Endothelial cell of umbilical vein (primary cell): ENCODE measurements around the gene SMAD1. TPM values are rescaled to one million over a fixed set of nuclear protein-coding genes. Genes with fewer than 3 reads are reported as not detected.
A peak's percentile ranks its signal among the peaks of the same experiment; 100 is the strongest.

Experiments used
- BruUV-seq: library from RNA; stranded (reverse); fragments of 400-500 nt; replicated peaks from 2 replicates; lab custom pipeline; 2021; lab: Mats Ljungman, UMichigan
- CTCF ChIA-PET: fragments of 300-600, 350-600 bp; sonication (Branson Sonifier 250); formaldehyde crosslinking; loops from one replicate; lab custom pipeline; 2021; ENCODE audit warnings: antibody characterized with exemption, inconsistent platforms; lab: Charles Lee
- POLR2A ChIA-PET: fragments of 300-600, 350-600 bp; sonication (Branson Sonifier 250); formaldehyde crosslinking; loops from one replicate; lab custom pipeline; 2021; ENCODE audit warnings: antibody characterized with exemption, inconsistent platforms; lab: Charles Lee
- DNase-seq: peaks from one replicate; pipeline ENCODE4 v3.0.0-alpha.2; 2011; ENCODE audit warnings: low read depth, low spot score
- FAIRE-seq: peaks from 2 replicates; lab custom pipeline; 2011; peaks lifted over from hg19 to GRCh38; lab: Jason Lieb, UNC
- H2AFZ ChIP-seq: 2 replicates; pipeline ENCODE4 v1.6.0; 2012; ENCODE audit warnings: low read depth, low read length, control low read depth, inconsistent platforms
- H3K27ac ChIP-seq: 2 replicates; pipeline ENCODE4 v1.5.1; 2011; ENCODE audit warnings: low read depth, mild to moderate bottlenecking, control low read depth, low read length, moderate library complexity; ENCODE audit not compliant: insufficient read depth
- H3K27me3 ChIP-seq, 2 experiments: 2 replicates each; pipeline versions ENCODE4 v1.6.0 to v1.6.1; 2011; ENCODE audit warnings: low read length in 2 of 2, mixed read lengths in 1 of 2; ENCODE audit not compliant: control insufficient read depth in 2 of 2, insufficient read depth in 2 of 2
- H3K36me3 ChIP-seq, 2 experiments: 2 replicates in 1 of 2; 3 replicates in 1 of 2; pipeline ENCODE4 v1.5.1; 2011; ENCODE audit warnings: low read length in 2 of 2, mild to moderate bottlenecking in 1 of 2, moderate library complexity in 1 of 2; ENCODE audit not compliant: control insufficient read depth in 2 of 2, insufficient read depth in 2 of 2; ENCODE audit errors: extremely low read depth in 1 of 2
- H3K4me1 ChIP-seq: 3 replicates; pipeline ENCODE4 v1.5.1; 2011; ENCODE audit warnings: mild to moderate bottlenecking, low read length; ENCODE audit not compliant: control insufficient read depth, insufficient read depth; ENCODE audit errors: extremely low read depth
- H3K4me2 ChIP-seq: 2 replicates; pipeline ENCODE4 v1.6.1; 2011; ENCODE audit warnings: low read length, control low read depth, mixed read lengths; ENCODE audit not compliant: insufficient read depth
- H3K4me3 ChIP-seq, 3 experiments: fragments of 200-600 bp in 1 of 3; sonication (generic), shearing (Covaris generic) in 1 of 3; replicated peaks in 1 of 3; 2 replicates each; pipeline ENCODE4 v1.5.1; 2011 to 2016; ENCODE audit warnings: control low read depth in 3 of 3, low read length in 3 of 3, mild to moderate bottlenecking in 2 of 3, inconsistent platforms in 1 of 3, low read depth in 1 of 3, moderate library complexity in 1 of 3; ENCODE audit not compliant: insufficient read depth in 1 of 3
- H3K79me2 ChIP-seq: 2 replicates; pipeline ENCODE4 v1.6.0; 2012; ENCODE audit warnings: low read length, inconsistent platforms; ENCODE audit not compliant: control insufficient read depth, insufficient read depth
- H3K9ac ChIP-seq: replicated peaks from 2 replicates; pipeline ENCODE3; 2011; ENCODE audit warnings: low read length, control low read depth; ENCODE audit not compliant: insufficient read depth; ENCODE audit errors: extremely low read depth
- H3K9me1 ChIP-seq: replicated peaks from 3 replicates; pipeline ENCODE4 v1.6.0; 2011; ENCODE audit warnings: mild to moderate bottlenecking, low read length; ENCODE audit not compliant: control insufficient read depth, insufficient read depth; ENCODE audit errors: extremely low read depth
- H3K9me3 ChIP-seq: replicated peaks from 2 replicates; pipeline ENCODE4 v1.5.1; 2012; ENCODE audit warnings: low read length, inconsistent platforms; ENCODE audit not compliant: control insufficient read depth, insufficient read depth
- H4K20me1 ChIP-seq: replicated peaks from 2 replicates; pipeline ENCODE3; 2011; ENCODE audit warnings: mild to moderate bottlenecking, low read length; ENCODE audit not compliant: control insufficient read depth, insufficient read depth; ENCODE audit errors: extremely low read depth
- EZH2 ChIP-seq: IDR thresholded peaks from 2 replicates; pipeline ENCODE4 v1.6.1; 2012; ENCODE audit warnings: borderline replicate concordance, low read depth, mild to moderate bottlenecking, moderate library complexity, low read length, inconsistent platforms; ENCODE audit not compliant: severe bottlenecking
- FOS ChIP-seq: IDR thresholded peaks from 2 replicates; pipeline ENCODE4 v1.6.1; 2011; ENCODE audit warnings: mild to moderate bottlenecking, low read length, moderate library complexity, borderline replicate concordance; ENCODE audit not compliant: insufficient read depth
- GATA2 ChIP-seq: IDR thresholded peaks from 2 replicates; pipeline ENCODE4 v1.7.0; 2011; ENCODE audit warnings: low read depth, mild to moderate bottlenecking, moderate library complexity, mixed read lengths, low read length; ENCODE audit not compliant: insufficient read length, insufficient read depth
- JUN ChIP-seq: IDR thresholded peaks from 2 replicates; pipeline ENCODE4 v1.6.1; 2011; ENCODE audit warnings: borderline replicate concordance, low read depth; ENCODE audit not compliant: insufficient read length, insufficient read depth
- MYC ChIP-seq: IDR thresholded peaks from one replicate; pipeline ENCODE4 v1.6.1; 2011; ENCODE audit warnings: mild to moderate bottlenecking, low read depth, low read length
- POLR2A ChIP-seq: IDR thresholded peaks from 2 replicates; pipeline ENCODE4 v1.6.1; 2012; ENCODE audit warnings: low read depth, mild to moderate bottlenecking, control low read depth, low read length
- POLR2AphosphoS5 ChIP-seq: IDR thresholded peaks from 2 replicates; pipeline ENCODE4 v1.6.1; 2012; ENCODE audit warnings: low read depth, mild to moderate bottlenecking, control low read depth, low read length, moderate library complexity; ENCODE audit not compliant: insufficient read depth
- dilution Hi-C: fragments of 300-500 bp; cut with MboI; formaldehyde crosslinking; loops from one replicate; pipeline ENCODE4 v1.15.0; 2019; ENCODE audit warnings: low sequenced_read_pairs; ENCODE audit not compliant: extremely low pct_ligation_motif_present
- intact Hi-C: fragments of 100-400 bp; cut with micrococcal nuclease; formaldehyde crosslinking; loops from one replicate; pipeline ENCODE4 v1.10.0; 2022
- polyA plus RNA-seq, 4 experiments: library from polyadenylated mRNA; depleted of rRNA in 3 of 4; stranded (reverse) in 3 of 4; unstranded in 1 of 4; fragments of >200 nt; gene quantifications; 2 replicates each; pipeline versions ENCODE4 v1.2.1 to v1.2.3, GENCODE V29; 2011 to 2012; ENCODE audit warnings: missing spikeins in 1 of 4
- total RNA-seq: library from RNA; stranded (reverse); gene quantifications from 2 replicates; pipeline ENCODE4 v1.2.3, GENCODE V29; 2021
- TF ChIP-seq, protein P1 (sequence below): IDR thresholded peaks from 2 replicates; pipeline ENCODE4 v1.6.1; 2011; ENCODE audit not compliant: insufficient read depth, insufficient read length
- TF ChIP-seq, protein P2 (sequence below), 2 donors: IDR thresholded peaks; 1 replicate in 1 of 2; 2 replicates in 1 of 2; pipeline ENCODE4 v1.5.1; 2011; ENCODE audit warnings: low read length in 2 of 2, mild to moderate bottlenecking in 2 of 2, moderate library complexity in 2 of 2, control low read depth in 1 of 2, inconsistent platforms in 1 of 2, low read depth in 1 of 2; ENCODE audit not compliant: insufficient read depth in 1 of 2; ENCODE audit errors: extremely low read depth in 1 of 2

SMAD1 gene
- total and polyA plus RNA-seq, 2 donors (not counting 3 experiments of a cell fraction or from before 2014, with no cell fraction given), result 101 to 116 TPM

DNA sequence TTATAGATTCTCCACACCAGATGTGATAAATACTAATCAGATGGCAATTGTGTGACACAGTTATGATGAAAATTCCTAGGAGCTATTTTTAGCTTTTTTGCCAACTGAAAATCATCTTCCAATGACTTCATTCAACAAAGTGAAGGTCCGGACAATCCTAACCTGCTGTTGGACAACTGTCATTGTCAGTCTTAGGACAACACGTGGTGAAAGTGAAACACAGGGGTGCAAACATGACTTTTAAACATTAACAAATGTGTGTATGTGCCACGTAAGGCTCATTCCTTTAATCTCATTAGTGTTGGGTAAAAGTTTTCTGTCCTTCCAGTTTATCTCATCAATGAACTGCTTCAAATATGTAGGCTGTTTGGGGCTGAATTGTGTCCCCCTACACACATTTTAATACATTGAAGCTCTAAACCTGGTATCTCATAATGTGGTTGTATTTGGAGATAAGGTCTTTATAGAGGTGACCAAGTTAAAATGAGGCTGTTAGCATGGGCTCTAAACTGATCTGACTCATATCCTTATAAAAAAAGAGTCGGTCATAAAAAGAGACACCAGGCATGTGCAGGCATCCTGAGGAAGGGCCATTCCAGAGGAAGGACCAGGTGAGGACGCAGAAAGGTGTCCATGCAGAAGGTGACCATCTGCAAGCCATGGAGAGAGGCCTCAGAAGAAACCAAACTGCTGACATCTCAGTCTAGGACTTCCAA is 41.2 kb upstream of the SMAD1 start:
- ChIA-PET CTCF (interaction anchor here (1.0 to 1.3 kb wide), 3 partner anchors 9 to 117 kb away, joined by 3 read pairs; no protein-coding TSS in a partner anchor), POLR2A (no interaction called here)
- no peaks in the 10 kb centered on the region for H3K9me3 ChIP-seq
- no peak overlapping the region for H3K4me3 ChIP-seq
- no TSS peak for BruUV-seq
- no peaks in the 10 kb centered on the region for H4K20me1 ChIP-seq
- DNase-seq (no peak), FAIRE-seq (no peak)
- TF ChIP-seq FOS (peak; percentile 7), MYC (no peak)
- no peak overlapping the region for H3K27ac ChIP-seq
- no peaks in the 10 kb centered on the region for H3K36me3 ChIP-seq
- dilution Hi-C loops, result no loop called here
- no peak overlapping the region for H3K4me2 ChIP-seq
- H3K79me2 ChIP-seq, result no peaks in the 10 kb centered on the region
- H3K4me1 ChIP-seq, result no peaks in the 10 kb centered on the region
- H3K9ac ChIP-seq, result no peak overlapping the region
- intact Hi-C loops, result no loop called here
- no peaks in the 10 kb centered on the region for H3K9me1 ChIP-seq
- no peak overlapping the region for H2AFZ ChIP-seq
- H3K27me3 ChIP-seq, result peaks cover 0 to 4% of the 10 kb centered on the region in 2 experiments

DNA sequence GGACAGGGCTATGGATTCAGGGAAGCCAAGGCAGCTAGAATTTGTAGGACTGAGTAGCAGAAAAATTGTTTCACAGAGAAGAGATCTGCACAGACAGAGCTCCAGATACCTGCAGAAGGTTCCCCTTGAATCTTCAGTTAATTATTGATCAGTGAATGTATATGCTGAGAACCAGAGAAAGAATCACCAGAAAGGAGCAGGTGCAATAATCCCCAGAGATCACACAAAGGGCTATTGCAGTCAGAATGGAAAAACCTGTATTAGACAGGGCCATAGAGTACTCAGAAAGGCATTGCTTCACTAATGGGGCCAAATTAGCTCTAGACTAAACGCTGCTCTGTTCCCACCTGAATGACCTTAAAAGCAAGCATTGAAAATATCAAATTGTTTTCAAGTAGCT is 35.5 kb upstream of the SMAD1 start:
- intact Hi-C loops (no loop called here), dilution Hi-C loops (no loop called here)
- Histone ChIP-seq H3K36me3 (no peaks in the 10 kb centered on the region), H3K27me3 (peaks cover 0 to 5% of the 10 kb centered on the region in 2 experiments), H3K9me3 (no peaks in the 10 kb centered on the region), H3K9me1 (no peaks in the 10 kb centered on the region), H4K20me1 (no peaks in the 10 kb centered on the region), H3K4me2 (no peak overlapping the region), H3K9ac (no peak overlapping the region), H3K79me2 (no peaks in the 10 kb centered on the region), H2AFZ (no peak overlapping the region), H3K4me3 (no peak overlapping the region), H3K4me1 (no peaks in the 10 kb centered on the region), H3K27ac (no peak overlapping the region)
- BruUV-seq, result no TSS peak
- CTCF ChIA-PET, result interaction anchor here (0.9 to 1.8 kb wide), 3 partner anchors 30 to 212 kb away, joined by 3 to 4 read pairs (median 3); no protein-coding TSS in a partner anchor
- FAIRE-seq, result no peak
- POLR2A ChIA-PET, result no interaction called here
- TF ChIP-seq POLR2AphosphoS5, result no peak
- no peak for TF ChIP-seq POLR2A
- TF ChIP-seq EZH2, result no peak
- TF ChIP-seq, protein P1, sequence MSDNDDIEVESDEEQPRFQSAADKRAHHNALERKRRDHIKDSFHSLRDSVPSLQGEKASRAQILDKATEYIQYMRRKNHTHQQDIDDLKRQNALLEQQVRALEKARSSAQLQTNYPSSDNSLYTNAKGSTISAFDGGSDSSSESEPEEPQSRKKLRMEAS, result no peak
- no peak for TF ChIP-seq JUN
- TF ChIP-seq GATA2, result no peak
- TF ChIP-seq, protein P2, sequence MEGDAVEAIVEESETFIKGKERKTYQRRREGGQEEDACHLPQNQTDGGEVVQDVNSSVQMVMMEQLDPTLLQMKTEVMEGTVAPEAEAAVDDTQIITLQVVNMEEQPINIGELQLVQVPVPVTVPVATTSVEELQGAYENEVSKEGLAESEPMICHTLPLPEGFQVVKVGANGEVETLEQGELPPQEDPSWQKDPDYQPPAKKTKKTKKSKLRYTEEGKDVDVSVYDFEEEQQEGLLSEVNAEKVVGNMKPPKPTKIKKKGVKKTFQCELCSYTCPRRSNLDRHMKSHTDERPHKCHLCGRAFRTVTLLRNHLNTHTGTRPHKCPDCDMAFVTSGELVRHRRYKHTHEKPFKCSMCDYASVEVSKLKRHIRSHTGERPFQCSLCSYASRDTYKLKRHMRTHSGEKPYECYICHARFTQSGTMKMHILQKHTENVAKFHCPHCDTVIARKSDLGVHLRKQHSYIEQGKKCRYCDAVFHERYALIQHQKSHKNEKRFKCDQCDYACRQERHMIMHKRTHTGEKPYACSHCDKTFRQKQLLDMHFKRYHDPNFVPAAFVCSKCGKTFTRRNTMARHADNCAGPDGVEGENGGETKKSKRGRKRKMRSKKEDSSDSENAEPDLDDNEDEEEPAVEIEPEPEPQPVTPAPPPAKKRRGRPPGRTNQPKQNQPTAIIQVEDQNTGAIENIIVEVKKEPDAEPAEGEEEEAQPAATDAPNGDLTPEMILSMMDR (IDR thresholded peaks at IDR 0.05; ENCODE audit: extremely low read depth in 1 of 2, insufficient read depth in 1 of 2, low read depth in 1 of 2, low read length in 2 of 2), result no peak
- no peak for TF ChIP-seq MYC
- no peak for TF ChIP-seq FOS
- DNase-seq, result no peak
